Left ventricle myocardium superior (tissue), 1 donor: Measurements from ENCODE around the gene PRDX1. TPM values are rescaled to one million over a fixed set of nuclear protein-coding genes. Genes with fewer than 3 reads are reported as not detected.
"Not testable (repeated sequence)": the region's sequence is repeated elsewhere in the genome, so short reads cannot be mapped to it uniquely, and the experiment has no call there.

Experiments
- ATAC-seq: fragments of 200-7000 bp; cut with Tn5 transposase; one replicate; pipeline ENCODE4 v1.9.1; 2020; ENCODE audit warnings: mild to moderate bottlenecking, moderate library complexity
- DNase-seq: peaks from one replicate; pipeline ENCODE4 v3.0.0-alpha.2; 2020
- intact Hi-C: fragments of 100-400 bp; cut with micrococcal nuclease; formaldehyde crosslinking; loops from one replicate; pipeline ENCODE4 v1.11.0; 2022
- total RNA-seq: library from RNA; stranded (reverse); fragmentation: NEBNext Ultra II Directional; extraction: Animal tissue kit (Norgen Biotek cat#: 25700); gene quantifications from one replicate; pipeline ENCODE4 v1.2.1, GENCODE V29; 2021
- donor health status: DM: no; HTN: yes; CAD: no; lungs with severe emphysema.

Gene PRDX1
- total RNA-seq, 1 donor from 2014 or later = 311 TPM

- DNase-seq = no peak
- no peak for ATAC-seq
- intact Hi-C loops = no loop called here
Observed at GRCh38 chr1:45510036-45510971, 11.4 kb downstream of the PRDX1 start.

- DNase-seq (no peak), ATAC-seq (peak; percentile 73)
- intact Hi-C loops = loop anchor here (10.0 kb wide), 1 partner anchor 46 kb away; the partner anchor contains the start of gene AKR1A1
Observed at GRCh38 chr1:45508295-45509151, 13.2 kb downstream of the PRDX1 start.

GRCh38 chr1:45507893-45508292 is 13.8 kb downstream of the PRDX1 start:
- intact Hi-C loops = loop anchor here (10.0 kb wide), 1 partner anchor 47 kb away; the partner anchor contains the start of gene AKR1A1
- ATAC-seq = peak; percentile 3
- DNase-seq = no peak

GRCh38 chr1:45507195-45507594 is 14.5 kb downstream of the PRDX1 start:
- no peak for ATAC-seq
- DNase-seq = no peak
- intact Hi-C loops = loop anchor here (10.0 kb wide), 1 partner anchor 48 kb away; the partner anchor contains the start of gene AKR1A1

GRCh38 chr1:45503462-45504360 is 18.0 kb downstream of the PRDX1 start:
- intact Hi-C loops = loop anchor here (10.0 kb wide), 1 partner anchor 51 kb away; the partner anchor contains the start of gene AKR1A1
- ATAC-seq (no peak), DNase-seq (no peak)

- no peak for ATAC-seq
- no peak for DNase-seq
- intact Hi-C loops = loop anchor here (10.0 kb wide), 1 partner anchor 53 kb away; the partner anchor contains the start of gene AKR1A1
Observed at GRCh38 chr1:45501505-45501859, 20.2 kb downstream of the PRDX1 start.

- intact Hi-C loops = loop anchor here (10.0 kb wide), 1 partner anchor 485 kb away; the partner anchor contains the start of genes HECTD3 and UROD
- DNase-seq = no peak
- ATAC-seq = no peak
Observed at GRCh38 chr1:45499415-45499769, 22.3 kb downstream of the PRDX1 start.

- no peak for DNase-seq
- no peak for ATAC-seq
- intact Hi-C loops = loop anchor here (10.0 kb wide), 1 partner anchor 483 kb away; the partner anchor contains the start of genes HECTD3 and UROD
Observed at GRCh38 chr1:45498279-45498678, 23.4 kb downstream of the PRDX1 start.

- intact Hi-C loops = loop anchor here (5.0 to 10.0 kb wide), 2 partner anchors 131 to 478 kb away; partner anchors contain the start of genes HECTD3 and UROD
- ATAC-seq (no peak), DNase-seq (no peak)
Observed at GRCh38 chr1:45493116-45493697, 28.5 kb downstream of the PRDX1 start.

GRCh38 chr1:45492691-45493090 is 29.0 kb downstream of the PRDX1 start:
- intact Hi-C loops = loop anchor here (5.0 to 10.0 kb wide), 2 partner anchors 130 to 478 kb away; partner anchors contain the start of genes HECTD3 and UROD
- ATAC-seq (no peak), DNase-seq (no peak)

GRCh38 chr1:45491487-45492260 is 30.0 kb downstream of the PRDX1 start:
- intact Hi-C loops = loop anchor here (5.0 to 10.0 kb wide), 2 partner anchors 129 to 477 kb away; partner anchors contain the start of genes HECTD3 and UROD
- no peak for DNase-seq
- ATAC-seq = no peak

GRCh38 chr1:45490626-45491486 is 30.8 kb downstream of the PRDX1 start, which contains the start of gene TESK2:
TESK2 (minus strand) TSS chr1:45491163; CDS start chr1:45457785, 33,378 bp downstream.
- ATAC-seq (peak; percentile 98), DNase-seq (peak; percentile 97)
- intact Hi-C loops = loop anchor here (5.0 to 10.0 kb wide), 2 partner anchors 129 to 476 kb away; partner anchors contain the start of genes HECTD3 and UROD

GRCh38 chr1:45490121-45490625 is 31.5 kb downstream of the PRDX1 start:
- ATAC-seq (peak; percentile 0), DNase-seq (no peak)
- intact Hi-C loops = loop anchor here (5.0 to 10.0 kb wide), 2 partner anchors 128 to 475 kb away; partner anchors contain the start of genes HECTD3 and UROD

GRCh38 chr1:45489379-45489778 is 32.3 kb downstream of the PRDX1 start:
- intact Hi-C loops, DNase-seq, ATAC-seq: not testable (repeated sequence)

- intact Hi-C loops = no loop called here
- no peak for DNase-seq
- ATAC-seq = no peak
Observed at GRCh38 chr1:45488666-45489377, 32.9 kb downstream of the PRDX1 start.
